ENCODE results near the gene GLDN.

The GLDN gene

DNA sequence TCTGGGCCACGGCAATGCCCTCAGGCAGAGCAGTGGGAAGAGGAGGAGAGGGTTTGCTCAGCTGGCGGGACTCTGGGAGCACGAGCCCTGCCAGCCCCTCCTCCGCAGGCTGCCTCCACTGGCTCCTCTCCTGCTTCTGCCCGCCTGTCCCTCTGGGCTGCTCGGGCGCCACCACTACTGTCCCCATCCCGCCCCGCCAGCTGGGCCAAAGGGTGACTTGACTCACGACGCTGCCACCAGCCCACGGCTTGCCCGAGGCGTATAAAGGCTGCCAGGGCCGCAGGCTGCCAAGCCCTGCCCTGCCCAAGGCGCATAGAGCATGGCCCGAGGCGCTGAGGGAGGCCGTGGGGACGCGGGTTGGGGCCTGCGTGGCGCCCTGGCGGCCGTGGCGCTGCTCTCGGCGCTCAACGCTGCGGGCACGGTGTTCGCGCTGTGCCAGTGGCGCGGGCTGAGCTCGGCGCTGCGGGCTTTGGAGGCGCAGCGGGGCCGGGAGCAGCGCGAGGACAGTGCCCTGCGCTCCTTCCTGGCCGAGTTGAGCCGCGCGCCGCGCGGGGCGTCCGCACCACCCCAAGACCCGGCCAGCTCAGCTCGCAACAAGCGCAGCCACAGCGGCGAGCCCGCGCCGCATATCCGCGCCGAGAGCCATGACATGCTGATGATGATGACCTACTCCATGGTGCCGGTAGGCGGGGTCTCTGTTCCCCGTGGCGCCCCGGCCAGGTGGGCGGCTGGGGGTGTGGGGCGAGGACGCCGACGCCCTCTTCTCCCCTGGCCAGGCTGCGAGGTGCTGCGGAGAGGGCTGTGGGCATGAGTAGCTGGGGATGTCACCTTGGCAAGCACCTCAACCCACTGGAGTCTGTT, at the start of gene GLDN:
Gene GLDN, plus strand, starts transcription at position 290 of the 861 bp plus-strand sequence. Its CDS starts 30 bp downstream, at position 320.
- H3K4me1 Mint-ChIP-seq = no peaks in the 10 kb centered on the region
- H3K27me3 Mint-ChIP-seq = peaks cover 14% of the 10 kb centered on the region
- H3K4me3 Mint-ChIP-seq = no peak within 1 kb of the TSS
- no peaks in the 10 kb centered on the region for H3K9me3 Mint-ChIP-seq
- no peak within 1 kb of the TSS for H3K27ac Mint-ChIP-seq
- ATAC-seq = no peak
- no peak for DNase-seq
- no peaks in the 10 kb centered on the region for H3K36me3 Mint-ChIP-seq (ENCODE audit: low read depth)

DNA sequence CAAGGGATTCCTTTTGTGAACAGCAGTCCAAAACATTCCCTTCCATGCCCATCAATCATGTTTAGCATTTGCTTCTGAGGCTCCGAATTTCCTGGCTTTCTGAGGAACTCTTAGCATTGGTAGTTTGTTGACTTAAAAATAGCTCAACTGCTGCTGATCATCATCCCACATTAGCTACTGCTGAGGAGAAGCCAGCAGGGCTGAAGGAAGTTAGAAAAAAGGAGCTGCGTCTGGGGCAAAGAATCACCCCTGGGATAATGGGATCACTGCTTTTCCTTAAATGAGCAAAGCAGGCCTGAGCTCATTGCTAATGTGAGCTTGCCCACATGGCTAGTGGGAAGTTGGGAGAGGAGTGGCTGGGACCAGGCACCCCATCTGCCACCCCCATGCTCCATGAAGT, 42.8 kb upstream of the GLDN start:
- DNase-seq (no peak), ATAC-seq (no peak)
- no peak overlapping the region for H3K27ac Mint-ChIP-seq
- H3K4me1 Mint-ChIP-seq = no peaks in the 10 kb centered on the region
- peaks cover 4% of the 10 kb centered on the region for H3K27me3 Mint-ChIP-seq
- no peaks in the 10 kb centered on the region for H3K36me3 Mint-ChIP-seq (ENCODE audit: low read depth)
- no peak overlapping the region for H3K4me3 Mint-ChIP-seq
- no peaks in the 10 kb centered on the region for H3K9me3 Mint-ChIP-seq

DNA sequence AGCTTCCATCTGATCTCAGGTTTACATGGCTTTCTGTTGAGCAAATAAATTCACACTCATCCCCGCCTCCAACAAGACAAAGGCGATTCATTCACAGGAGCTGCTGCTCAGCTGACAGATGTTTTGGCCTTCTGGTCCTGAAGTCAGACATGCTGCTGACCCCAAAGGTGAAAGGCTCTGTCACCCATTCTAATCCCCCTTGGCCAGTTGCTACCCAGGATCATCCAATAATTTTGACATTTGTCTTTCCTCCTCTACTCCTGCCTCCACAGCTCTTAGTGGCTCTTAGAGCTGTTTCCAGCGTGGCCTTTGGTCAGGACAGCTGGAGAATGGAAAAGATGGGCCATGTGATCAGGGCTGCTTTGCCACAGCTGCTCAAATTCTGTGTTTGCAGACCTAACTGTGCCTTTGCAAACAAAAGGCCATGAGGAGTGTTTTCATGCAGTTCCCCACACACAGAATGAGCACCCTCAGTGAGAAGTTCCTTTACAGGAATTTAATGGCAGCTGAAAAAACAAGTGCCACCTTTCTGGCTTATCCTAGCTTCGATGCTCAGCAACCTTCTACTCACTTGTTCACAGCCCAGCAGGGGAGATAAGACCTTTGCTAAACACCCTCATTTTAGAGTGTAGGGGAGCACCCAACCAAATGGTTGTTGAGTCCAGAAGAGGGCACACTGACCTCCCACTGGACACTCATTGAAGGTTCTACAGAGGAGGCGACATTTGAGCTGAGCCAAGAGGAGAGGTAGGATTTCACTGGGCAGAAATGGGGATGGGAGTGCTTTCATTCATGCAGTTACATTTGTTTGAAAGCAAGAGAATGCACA, 42.1 kb upstream of the GLDN start:
- no peak overlapping the region for H3K27ac Mint-ChIP-seq
- ATAC-seq (no peak), DNase-seq (no peak)
- H3K36me3 Mint-ChIP-seq (ENCODE audit: low read depth) = no peaks in the 10 kb centered on the region
- H3K9me3 Mint-ChIP-seq = no peaks in the 10 kb centered on the region
- H3K27me3 Mint-ChIP-seq = peaks cover 6% of the 10 kb centered on the region
- H3K4me1 Mint-ChIP-seq = no peaks in the 10 kb centered on the region
- no peak overlapping the region for H3K4me3 Mint-ChIP-seq

GRCh38 chr15:51302480-51302879, 39.0 kb upstream of the GLDN start:
- Mint-ChIP-seq H3K27ac (no peak overlapping the region), H3K4me1 (no peaks in the 10 kb centered on the region), H3K36me3 (ENCODE audit: low read depth) (no peaks in the 10 kb centered on the region), H3K27me3 (peaks cover 8% of the 10 kb centered on the region), H3K4me3 (no peak overlapping the region), H3K9me3 (no peaks in the 10 kb centered on the region)
- DNase-seq (no peak), ATAC-seq (no peak)

- H3K9me3 Mint-ChIP-seq = no peaks in the 10 kb centered on the region
- no peak overlapping the region for H3K27ac Mint-ChIP-seq
- H3K4me3 Mint-ChIP-seq = no peak overlapping the region
- peaks cover 8% of the 10 kb centered on the region for H3K27me3 Mint-ChIP-seq
- no peak for ATAC-seq
- DNase-seq = no peak
- no peaks in the 10 kb centered on the region for H3K36me3 Mint-ChIP-seq (ENCODE audit: low read depth)
- H3K4me1 Mint-ChIP-seq = no peaks in the 10 kb centered on the region
Observed at GRCh38 chr15:51303462-51303980, 37.9 kb upstream of the GLDN start.

DNA sequence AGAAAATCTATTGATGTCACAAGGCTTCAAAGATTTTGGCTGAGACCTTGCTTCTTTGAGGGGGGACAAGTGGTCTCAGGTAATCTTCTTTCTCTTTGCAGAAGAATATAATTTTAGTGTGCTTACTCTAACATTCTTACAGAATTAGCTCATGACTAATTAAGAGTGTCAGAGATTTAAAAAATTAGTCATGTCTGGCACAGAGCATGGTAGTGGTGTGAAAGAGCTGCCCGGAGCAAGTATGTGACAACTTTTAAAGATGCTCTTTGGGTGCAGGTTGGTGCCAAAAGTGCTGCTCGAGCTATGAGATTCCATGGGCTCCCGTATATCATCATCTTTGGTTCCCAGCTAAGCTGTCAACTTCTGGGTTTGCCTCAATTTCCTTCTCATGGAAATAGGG, 34.1 kb upstream of the GLDN start:
- Mint-ChIP-seq H3K27me3 (peaks cover 12% of the 10 kb centered on the region), H3K36me3 (ENCODE audit: low read depth) (no peaks in the 10 kb centered on the region), H3K4me3 (no peak overlapping the region), H3K9me3 (no peaks in the 10 kb centered on the region), H3K27ac (no peak overlapping the region), H3K4me1 (no peaks in the 10 kb centered on the region)
- no peak for DNase-seq
- ATAC-seq = no peak

GRCh38 chr15:51307811-51308210, 33.6 kb upstream of the GLDN start:
- Mint-ChIP-seq H3K27ac (no peak overlapping the region), H3K4me3 (no peak overlapping the region), H3K4me1 (no peaks in the 10 kb centered on the region), H3K9me3 (no peaks in the 10 kb centered on the region), H3K27me3 (peaks cover 11% of the 10 kb centered on the region), H3K36me3 (ENCODE audit: low read depth) (no peaks in the 10 kb centered on the region)
- DNase-seq (no peak), ATAC-seq (no peak)

DNA sequence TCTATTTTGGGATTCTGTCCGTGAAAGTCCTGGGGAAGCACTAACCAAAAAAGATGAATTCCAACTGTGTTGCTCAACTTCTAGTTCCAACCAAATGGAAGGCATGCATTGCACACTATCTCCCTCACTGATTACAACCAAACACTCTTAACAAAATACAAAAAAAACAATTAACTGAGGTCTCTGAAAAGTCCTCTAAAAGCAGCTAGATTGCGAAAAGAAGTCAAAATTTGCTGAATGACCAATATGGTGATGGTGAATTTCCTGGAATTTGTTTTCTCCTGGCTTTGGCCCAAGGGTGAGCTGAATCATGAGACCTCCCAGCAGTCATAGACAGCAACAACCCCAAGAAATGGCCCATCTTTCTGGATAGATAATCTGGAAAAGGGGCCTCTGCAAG, 31.4 kb upstream of the GLDN start:
- no peaks in the 10 kb centered on the region for H3K9me3 Mint-ChIP-seq
- H3K27ac Mint-ChIP-seq = no peak overlapping the region
- ATAC-seq (no peak), DNase-seq (no peak)
- H3K4me3 Mint-ChIP-seq = no peak overlapping the region
- no peaks in the 10 kb centered on the region for H3K4me1 Mint-ChIP-seq
- no peaks in the 10 kb centered on the region for H3K36me3 Mint-ChIP-seq (ENCODE audit: low read depth)
- H3K27me3 Mint-ChIP-seq = peaks cover 9% of the 10 kb centered on the region

GRCh38 chr15:51311510-51311909, 29.9 kb upstream of the GLDN start:
- no peak for ATAC-seq
- Mint-ChIP-seq H3K4me3 (no peak overlapping the region), H3K27me3 (peaks cover 7% of the 10 kb centered on the region), H3K4me1 (no peaks in the 10 kb centered on the region), H3K36me3 (ENCODE audit: low read depth) (no peaks in the 10 kb centered on the region), H3K9me3 (no peaks in the 10 kb centered on the region), H3K27ac (no peak overlapping the region)
- no peak for DNase-seq

DNA sequence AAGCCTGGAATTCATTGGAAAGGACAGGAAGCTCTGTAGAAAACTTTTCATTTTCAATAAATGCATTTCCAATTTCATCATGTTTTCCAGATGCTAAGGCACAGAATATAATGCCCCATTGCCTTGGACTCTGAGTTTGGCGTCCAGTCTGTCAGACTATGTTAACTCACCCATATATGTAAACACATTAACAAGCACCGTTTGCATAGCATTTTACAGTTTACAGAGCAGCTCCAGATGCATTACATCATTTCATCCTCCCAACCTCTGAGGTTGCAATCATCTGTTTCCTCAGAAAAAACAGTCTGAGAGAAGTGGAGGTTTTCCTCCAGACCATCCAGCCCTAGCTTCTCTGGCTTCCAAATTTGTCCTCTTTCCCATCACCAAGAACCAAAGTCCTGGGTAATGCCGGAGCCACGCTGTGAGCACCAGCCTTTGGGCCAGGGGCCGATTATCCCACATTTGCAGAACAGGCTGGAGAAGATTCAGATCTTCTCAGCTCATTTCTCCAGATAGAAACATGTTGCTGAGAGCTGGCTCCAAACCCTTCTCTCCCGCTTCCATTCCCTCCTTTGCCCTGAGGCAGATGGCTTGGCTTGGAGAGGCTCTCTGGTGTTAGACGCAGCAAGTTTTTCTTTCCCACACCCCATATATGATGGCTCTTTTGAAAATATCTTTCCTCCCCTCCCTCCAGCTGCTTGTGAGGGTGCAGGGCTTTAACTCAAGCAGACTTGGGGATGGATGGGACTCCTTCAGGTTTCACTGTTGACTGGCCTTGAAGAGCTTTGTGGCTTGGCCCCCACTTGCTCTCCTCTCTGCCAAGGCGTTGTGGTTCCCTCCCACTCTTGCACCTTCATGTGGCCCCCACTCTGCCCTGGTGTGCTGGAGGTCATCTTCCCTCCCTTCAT, 29.0 kb upstream of the GLDN start:
- Mint-ChIP-seq H3K4me1 (no peaks in the 10 kb centered on the region), H3K27me3 (peaks cover 5% of the 10 kb centered on the region), H3K27ac (no peak overlapping the region), H3K9me3 (no peaks in the 10 kb centered on the region), H3K36me3 (ENCODE audit: low read depth) (no peaks in the 10 kb centered on the region), H3K4me3 (no peak overlapping the region)
- DNase-seq (no peak), ATAC-seq (no peak)

- DNase-seq (no peak), ATAC-seq (no peak)
- no peaks in the 10 kb centered on the region for H3K36me3 Mint-ChIP-seq (ENCODE audit: low read depth)
- peaks cover 5% of the 10 kb centered on the region for H3K27me3 Mint-ChIP-seq
- no peaks in the 10 kb centered on the region for H3K9me3 Mint-ChIP-seq
- H3K4me1 Mint-ChIP-seq = no peaks in the 10 kb centered on the region
- no peak overlapping the region for H3K4me3 Mint-ChIP-seq
- H3K27ac Mint-ChIP-seq = no peak overlapping the region
Observed at GRCh38 chr15:51313074-51313393, 28.4 kb upstream of the GLDN start.

- no peaks in the 10 kb centered on the region for H3K4me1 Mint-ChIP-seq
- no peaks in the 10 kb centered on the region for H3K36me3 Mint-ChIP-seq (ENCODE audit: low read depth)
- H3K27ac Mint-ChIP-seq = no peak overlapping the region
- DNase-seq = no peak
- no peaks in the 10 kb centered on the region for H3K9me3 Mint-ChIP-seq
- ATAC-seq = no peak
- no peak overlapping the region for H3K4me3 Mint-ChIP-seq
- peaks cover 5% of the 10 kb centered on the region for H3K27me3 Mint-ChIP-seq
Observed at GRCh38 chr15:51313644-51314280, 27.7 kb upstream of the GLDN start.

- Mint-ChIP-seq H3K9me3 (no peaks in the 10 kb centered on the region), H3K4me1 (no peaks in the 10 kb centered on the region), H3K4me3 (no peak overlapping the region), H3K36me3 (ENCODE audit: low read depth) (no peaks in the 10 kb centered on the region), H3K27me3 (peaks cover 5% of the 10 kb centered on the region), H3K27ac (no peak overlapping the region)
- no peak for ATAC-seq
- no peak for DNase-seq
Observed at GRCh38 chr15:51314391-51315337, 26.8 kb upstream of the GLDN start.

Measured in activated naive CD8-positive, alpha-beta T cell treated with anti-CD3 and anti-CD28 coated beads, Interleukin-2, amount 50 U/mL, for 24 hours (primary cell).